GM19193 (cell line): ENCODE results near the gene LRP1B.

Experiments
- POLR2A ChIP-seq: IDR thresholded peaks from 4 replicates; pipeline ENCODE4 v1.6.1; 2011; ENCODE audit not compliant: insufficient read depth, insufficient read length; ENCODE audit errors: extremely low read depth

LRP1B gene

GRCh38 chr2:142029974-142030373 lies 100.8 kb downstream of the LRP1B start:
- TF ChIP-seq POLR2A, result no peak

- TF ChIP-seq POLR2A, result no peak
These were observed 105.4 kb downstream of the LRP1B start for GRCh38 chr2:142025394-142025793.

- TF ChIP-seq POLR2A, result no peak
These were observed 110.4 kb downstream of the LRP1B start for GRCh38 chr2:142020368-142020767.

- no peak for TF ChIP-seq POLR2A
These were observed 116.3 kb downstream of the LRP1B start for GRCh38 chr2:142014536-142014935.

- TF ChIP-seq POLR2A, result no peak
These were observed 118.0 kb downstream of the LRP1B start for GRCh38 chr2:142012797-142013196.

GRCh38 chr2:142010477-142011270 lies 120.1 kb downstream of the LRP1B start:
- TF ChIP-seq POLR2A, result no peak

GRCh38 chr2:142008135-142008744 lies 122.6 kb downstream of the LRP1B start:
- TF ChIP-seq POLR2A, result no peak

- TF ChIP-seq POLR2A, result no peak
These were observed 136.8 kb downstream of the LRP1B start for GRCh38 chr2:141994066-141994465.

GRCh38 chr2:141992695-141993094 lies 138.1 kb downstream of the LRP1B start:
- TF ChIP-seq POLR2A, result no peak

GRCh38 chr2:141968433-141968832 lies 162.4 kb downstream of the LRP1B start:
- TF ChIP-seq POLR2A, result no peak

GRCh38 chr2:141967980-141968379 lies 162.8 kb downstream of the LRP1B start:
- TF ChIP-seq POLR2A, result no peak

- no peak for TF ChIP-seq POLR2A
These were observed 163.3 kb downstream of the LRP1B start for GRCh38 chr2:141967503-141967902.

- TF ChIP-seq POLR2A, result no peak
These were observed 170.9 kb downstream of the LRP1B start for GRCh38 chr2:141959941-141960340.

- TF ChIP-seq POLR2A, result no peak
These were observed 171.8 kb downstream of the LRP1B start for GRCh38 chr2:141959016-141959415.

GRCh38 chr2:141957827-141958450 lies 172.9 kb downstream of the LRP1B start:
- TF ChIP-seq POLR2A, result no peak

GRCh38 chr2:141957321-141957720 lies 173.5 kb downstream of the LRP1B start:
- no peak for TF ChIP-seq POLR2A
